Measurements from ENCODE around the gene RNF145. TPM values are rescaled to one million over a fixed set of nuclear protein-coding genes. Genes with fewer than 3 reads are reported as not detected.

The RNF145 gene
- total and polyA plus RNA-seq, 10 of the 15 experiments (the other 5 are each of a cell fraction or from before 2014, with no cell fraction given), result 9.7 to 58.1 (median 38.2) TPM

DNA sequence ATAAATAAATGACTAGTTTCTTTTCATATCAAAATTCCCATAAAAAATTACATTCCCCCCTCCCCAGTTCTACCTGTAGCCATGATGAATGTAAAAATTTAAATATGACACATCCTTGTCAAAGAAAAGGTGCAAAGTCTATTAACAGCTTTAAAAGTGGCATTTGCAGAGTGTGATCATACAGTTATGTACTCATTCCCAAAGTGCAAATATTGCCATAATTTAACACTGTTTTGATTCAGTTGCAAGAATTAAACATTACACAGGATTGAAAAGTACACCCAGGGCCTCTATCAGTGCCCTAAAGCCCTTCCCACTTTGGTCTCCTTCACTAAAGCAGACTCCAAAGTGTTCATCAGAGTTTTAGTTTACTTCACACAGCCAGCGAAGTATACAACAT lies 51.8 kb downstream of the RNF145 start:
- 100% methylated on average over 1 of the region's 1 CpG for WGBS (ENCODE audit: insufficient coverage, insufficient replicate concordance, low lambda C conversion rate, missing lambda C conversion rate)
- ATAC-seq (no peak), DNase-seq (ENCODE audit: low read depth, low spot score) (no peak), FAIRE-seq (no peak)
- Histone ChIP-seq H3K27me3 (replicated peaks in 1 of 2; ENCODE audit: control insufficient read depth in 2 of 2, insufficient read depth in 2 of 2, low read length in 1 of 2) (no peaks in the 10 kb centered on the region), H3K36me3 (ENCODE audit: control insufficient read depth in 2 of 2, insufficient read depth in 2 of 2, low read length in 1 of 2) (peaks cover 3 to 24% of the 10 kb centered on the region in 2 experiments; a peak in 3 of 4 replicates), H3K79me2 (ENCODE audit: control insufficient read depth, insufficient read depth, low read length) (no peaks in the 10 kb centered on the region), H3K4me2 (ENCODE audit: control insufficient read depth, insufficient read depth) (no peak overlapping the region), H3K9ac (ENCODE audit: control insufficient read depth, insufficient read depth, low read length) (no peak overlapping the region), H3K9me3 (replicated peaks; ENCODE audit: control insufficient read depth, insufficient read depth, low read length) (no peaks in the 10 kb centered on the region), H2AFZ (ENCODE audit: control insufficient read depth, low read depth, low read length) (no peak overlapping the region), H3K4me3 (no peak overlapping the region), H4K20me1 (ENCODE audit: control insufficient read depth, insufficient read depth) (peaks cover 6% of the 10 kb centered on the region; the same call in 1 of the 2 replicates), H3K4me1 (ENCODE audit: control insufficient read depth, insufficient read depth, low read length) (peaks cover 7% of the 10 kb centered on the region), H3K27ac (ENCODE audit: control insufficient read depth, insufficient read depth) (no peak overlapping the region)
- no peak for TF ChIP-seq ZBTB33 (IDR thresholded peaks at IDR 0.05)
- ChIA-PET RAD21 (ENCODE audit: unreplicated experiment) (interaction anchor here (0.7 to 5.8 kb wide), 40 partner anchors 9 to 1209 kb away, joined by 3 to 112 read pairs (median 4); no protein-coding TSS in a partner anchor), CTCF (interaction anchor here (0.6 to 6.2 kb wide), 55 partner anchors 10 to 1187 kb away, joined by 3 to 216 read pairs (median 5); partner anchors contain the start of gene UBLCP1), SMC1A (ENCODE audit: uncharacterized antibody, unreplicated experiment) (interaction anchor here (0.6 to 6.4 kb wide), 33 partner anchors 10 to 830 kb away, joined by 3 to 131 read pairs (median 5); partner anchors contain the start of gene UBLCP1), POLR2A (no interaction called here)
- in situ Hi-C loops (cut with MboI) (loop anchor here (5.0 to 10.0 kb wide), 2 partner anchors 160 to 827 kb away; no protein-coding TSS in a partner anchor), intact Hi-C loops (cut with micrococcal nuclease; ENCODE audit: unreplicated experiment) (loop anchor here (1.0 to 5.0 kb wide), 5 partner anchors 49 to 830 kb away; partner anchors contain the start of genes IL12B and UBLCP1)
- no TSS peak for BruUV-seq (replicated peaks)
